SK-N-MC (cell line): ENCODE data around the gene DHRS7B.
"Not testable (repeated sequence)": the region's sequence is repeated elsewhere in the genome, so short reads cannot be mapped to it uniquely, and the experiment has no call there.

Experiments
- DNase-seq: peaks from one replicate; pipeline ENCODE4 v3.0.0-alpha.2; 2011; ENCODE audit warnings: low read depth, low spot score
- H3K27ac ChIP-seq: fragments of 200-600 bp; sonication (generic); 2 replicates; pipeline ENCODE4 v1.5.1; 2016; ENCODE audit warnings: mixed run types
- H3K36me3 ChIP-seq: fragments of 200-600 bp; sonication (generic); 2 replicates; pipeline ENCODE4 v1.6.1; 2017; ENCODE audit warnings: antibody characterized with exemption, low read length, mixed read lengths; ENCODE audit not compliant: insufficient read depth
- H3K4me3 ChIP-seq: fragments of 200-600 bp; sonication (generic); 2 replicates; pipeline ENCODE4 v1.5.1; 2016
- H3K9ac ChIP-seq: fragments of 200-600 bp; sonication (generic); 2 replicates; pipeline ENCODE4 v1.8.0; 2017; ENCODE audit warnings: mixed run types, mixed read lengths; ENCODE audit not compliant: insufficient read length
- H3K9me3 ChIP-seq: fragments of 200-600 bp; sonication (generic); 2 replicates; pipeline ENCODE4 v1.6.1; 2017; ENCODE audit warnings: low read depth, mild to moderate bottlenecking, antibody characterized with exemption, low read length, moderate library complexity, mixed read lengths
- EZH2 ChIP-seq: fragments of 200-600 bp; sonication (generic); IDR thresholded peaks from one replicate; pipeline ENCODE4 v1.6.1; 2017; ENCODE audit warnings: antibody characterized with exemption
- FOXP2 ChIP-seq: optimal IDR thresholded peaks from 2 replicates; pipeline ENCODE3; 2011; ENCODE audit warnings: mild to moderate bottlenecking, moderate library complexity; ENCODE audit not compliant: insufficient read depth; ENCODE audit errors: extremely low read length, control extremely low read depth
- POLR2AphosphoS5 ChIP-seq: IDR thresholded peaks from 2 replicates; pipeline ENCODE4 v1.6.1; 2012; ENCODE audit warnings: mild to moderate bottlenecking, low read depth, low read length, borderline replicate concordance

Gene DHRS7B

DNA sequence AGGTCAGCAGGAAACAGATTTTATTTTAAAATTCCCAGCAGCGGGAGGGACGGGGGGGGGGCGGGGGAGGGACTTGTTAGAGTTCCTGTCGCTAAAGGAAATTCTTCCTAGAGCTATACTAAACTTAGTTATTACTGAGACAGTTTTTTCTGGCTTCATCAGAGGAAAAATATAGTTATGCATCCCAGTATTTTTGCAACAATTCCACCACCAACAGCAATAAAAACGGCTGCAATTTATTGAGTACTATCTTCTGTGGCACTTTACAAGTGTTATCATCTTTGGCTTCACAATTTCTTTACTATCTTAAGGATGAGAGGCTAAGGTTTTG, 6.9 kb upstream of the DHRS7B start:
- Histone ChIP-seq H3K9me3 (no peaks in the 10 kb centered on the region), H3K36me3 (no peaks in the 10 kb centered on the region), H3K9ac (no peak overlapping the region), H3K4me3 (no peak overlapping the region), H3K27ac (no peak overlapping the region)
- DNase-seq, result no peak
- TF ChIP-seq EZH2 (no peak), FOXP2 (no peak), POLR2AphosphoS5 (no peak)

DNA sequence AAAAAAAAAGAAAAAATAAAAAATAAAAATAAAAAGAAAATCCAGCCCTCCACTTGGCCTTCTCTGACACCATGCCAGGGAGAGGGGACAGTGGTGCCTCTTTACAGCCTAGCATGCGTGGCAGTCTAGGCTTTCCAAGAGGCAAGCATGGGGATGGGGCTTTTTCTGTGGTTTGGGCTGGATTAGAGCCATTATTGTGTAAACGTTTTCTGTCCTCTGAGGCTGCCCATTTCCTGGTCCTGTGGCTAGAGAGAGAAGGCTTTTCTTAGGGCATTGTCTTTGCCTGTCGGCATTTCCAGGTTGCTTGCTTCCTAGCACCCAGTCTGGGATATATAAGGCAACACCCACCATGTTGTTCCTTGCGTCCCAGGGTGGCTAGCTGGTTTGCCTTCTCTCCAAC, 2.7 kb upstream of the DHRS7B start:
- no peaks in the 10 kb centered on the region for H3K9me3 ChIP-seq
- H3K27ac ChIP-seq, result no peak overlapping the region

GRCh38 chr17:21124517-21124916, 2.2 kb upstream of the DHRS7B start:
- not testable (repeated sequence) for H3K27ac ChIP-seq, DNase-seq

More for the DNA sequence above, 2.7 kb upstream of the DHRS7B start:
- TF ChIP-seq EZH2, result no peak
- no peak for TF ChIP-seq FOXP2
- TF ChIP-seq POLR2AphosphoS5, result no peak
- no peak for DNase-seq
- H3K4me3 ChIP-seq, result no peak overlapping the region
- H3K9ac ChIP-seq, result no peak overlapping the region
- H3K36me3 ChIP-seq, result no peaks in the 10 kb centered on the region

GRCh38 chr17:21125862-21126261, 902 bp upstream of the DHRS7B start:
- H3K27ac ChIP-seq, result no peak overlapping the region
- H3K36me3 ChIP-seq, result no peaks in the 10 kb centered on the region
- no peaks in the 10 kb centered on the region for H3K9me3 ChIP-seq
- H3K4me3 ChIP-seq, result peak overlapping the region; percentile 86
- H3K9ac ChIP-seq, result peak overlapping the region; percentile 83
- DNase-seq, result no peak
- no peak for TF ChIP-seq POLR2AphosphoS5
- TF ChIP-seq FOXP2, result no peak
- TF ChIP-seq EZH2, result no peak

More at GRCh38 chr17:21124517-21124916, 2.2 kb upstream of the DHRS7B start:
- not testable (repeated sequence) for H3K9me3 ChIP-seq, H3K36me3 ChIP-seq, H3K9ac ChIP-seq, H3K4me3 ChIP-seq

GRCh38 chr17:21127509-21128077, 829 bp downstream of the DHRS7B start:
- no peak overlapping the region for H3K27ac ChIP-seq
- H3K9me3 ChIP-seq, result no peaks in the 10 kb centered on the region
- H3K36me3 ChIP-seq, result no peaks in the 10 kb centered on the region
- no peak for DNase-seq
- peak overlapping the region; percentile 86 for H3K4me3 ChIP-seq
- TF ChIP-seq EZH2 (no peak), POLR2AphosphoS5 (no peak), FOXP2 (no peak)
- peak overlapping the region; percentile 83 for H3K9ac ChIP-seq

GRCh38 chr17:21129023-21129681, 2.4 kb downstream of the DHRS7B start:
- H3K36me3 ChIP-seq, result no peaks in the 10 kb centered on the region
- no peaks in the 10 kb centered on the region for H3K9me3 ChIP-seq
- H3K4me3 ChIP-seq, result no peak overlapping the region
- no peak overlapping the region for H3K9ac ChIP-seq
- DNase-seq, result no peak
- no peak overlapping the region for H3K27ac ChIP-seq
- TF ChIP-seq POLR2AphosphoS5 (no peak), EZH2 (no peak), FOXP2 (no peak)

DNA sequence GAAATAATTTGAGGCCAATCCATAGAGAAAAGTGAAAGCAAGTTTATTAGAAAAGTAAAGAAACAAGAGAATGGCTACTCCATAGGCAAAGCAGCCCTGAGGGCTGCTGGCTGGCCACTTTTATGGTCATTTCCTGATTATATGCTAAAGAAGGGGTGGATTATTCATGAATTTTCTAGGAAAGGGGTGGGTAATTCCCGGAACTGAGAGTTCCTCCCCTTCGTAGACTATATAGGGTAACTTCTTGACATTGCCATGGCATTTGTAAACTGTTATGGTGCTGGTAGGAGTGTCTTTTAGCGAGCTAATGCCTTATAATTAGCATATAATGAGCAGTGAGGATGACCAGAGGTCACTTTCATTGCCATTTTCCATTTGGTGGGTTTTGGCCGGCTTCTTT, 4.4 kb downstream of the DHRS7B start:
- Histone ChIP-seq H3K9ac (no peak overlapping the region), H3K36me3 (no peaks in the 10 kb centered on the region), H3K4me3 (no peak overlapping the region), H3K27ac (no peak overlapping the region), H3K9me3 (no peaks in the 10 kb centered on the region)
- TF ChIP-seq EZH2 (no peak), FOXP2 (no peak), POLR2AphosphoS5 (no peak)
- DNase-seq, result no peak

DNA sequence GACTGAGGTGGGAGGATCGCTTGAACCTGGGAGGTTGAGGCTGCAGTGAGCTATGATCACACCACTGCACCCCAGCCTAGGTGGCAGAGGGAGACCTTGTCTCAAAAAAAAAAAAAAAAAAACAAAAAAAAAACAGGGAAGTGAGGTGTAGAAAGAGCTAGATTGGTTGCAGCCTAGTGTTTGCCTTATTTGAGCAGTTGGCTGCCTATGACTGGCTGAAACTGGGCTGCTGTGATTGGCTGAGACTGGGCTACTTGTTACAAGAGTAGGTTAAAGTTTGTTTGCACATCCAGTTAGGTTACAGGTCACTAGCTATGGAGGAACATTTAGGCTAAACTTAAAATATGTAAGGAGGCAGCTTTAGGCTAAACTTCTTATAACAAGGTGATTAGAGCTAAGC, 5.7 kb downstream of the DHRS7B start:
- no peaks in the 10 kb centered on the region for H3K36me3 ChIP-seq
- H3K9ac ChIP-seq, result no peak overlapping the region
- no peak overlapping the region for H3K4me3 ChIP-seq
- H3K9me3 ChIP-seq, result no peaks in the 10 kb centered on the region
- TF ChIP-seq POLR2AphosphoS5 (no peak), FOXP2 (no peak), EZH2 (no peak)
- H3K27ac ChIP-seq, result no peak overlapping the region
- no peak for DNase-seq

DNA sequence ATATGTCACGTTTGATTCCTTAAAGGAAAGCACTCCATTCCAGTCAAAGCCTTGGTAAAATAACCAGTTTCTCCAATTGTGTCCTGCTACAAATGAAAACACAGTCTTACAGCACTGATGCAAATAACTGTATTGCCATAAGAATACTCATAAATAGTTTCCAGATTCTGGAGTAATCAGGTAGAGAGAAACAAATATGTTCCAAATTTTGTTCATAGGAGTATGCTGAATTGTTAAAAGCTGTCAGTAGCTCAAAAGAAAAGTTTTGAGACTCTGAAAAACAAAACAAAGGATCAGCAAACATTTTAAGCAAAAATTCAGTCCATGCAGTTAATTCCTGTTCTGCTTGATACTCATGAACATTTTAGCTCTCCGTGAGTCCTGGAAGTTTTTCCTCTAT, 7.8 kb downstream of the DHRS7B start:
- Histone ChIP-seq H3K9ac (no peak overlapping the region), H3K4me3 (no peak overlapping the region)
- no peak for DNase-seq

More for the DNA sequence above, 7.8 kb downstream of the DHRS7B start:
- H3K36me3 ChIP-seq, result no peaks in the 10 kb centered on the region
- no peak overlapping the region for H3K27ac ChIP-seq
- no peak for TF ChIP-seq POLR2AphosphoS5
- TF ChIP-seq FOXP2, result no peak
- TF ChIP-seq EZH2, result no peak
- H3K9me3 ChIP-seq, result no peaks in the 10 kb centered on the region
